Measurements from ENCODE around the gene PDIA6.
"Not testable (repeated sequence)": the region's sequence is repeated elsewhere in the genome, so short reads cannot be mapped to it uniquely, and the experiment has no call there.

Gene PDIA6

GRCh38 chr2:10832203-10832936, 19.8 kb upstream of the PDIA6 start:
- peak in 12 of 14 donors; percentile 15 to 82 (median 54) for DNase-seq

GRCh38 chr2:10831400-10831985, 18.9 kb upstream of the PDIA6 start:
- DNase-seq: no peak

DNA sequence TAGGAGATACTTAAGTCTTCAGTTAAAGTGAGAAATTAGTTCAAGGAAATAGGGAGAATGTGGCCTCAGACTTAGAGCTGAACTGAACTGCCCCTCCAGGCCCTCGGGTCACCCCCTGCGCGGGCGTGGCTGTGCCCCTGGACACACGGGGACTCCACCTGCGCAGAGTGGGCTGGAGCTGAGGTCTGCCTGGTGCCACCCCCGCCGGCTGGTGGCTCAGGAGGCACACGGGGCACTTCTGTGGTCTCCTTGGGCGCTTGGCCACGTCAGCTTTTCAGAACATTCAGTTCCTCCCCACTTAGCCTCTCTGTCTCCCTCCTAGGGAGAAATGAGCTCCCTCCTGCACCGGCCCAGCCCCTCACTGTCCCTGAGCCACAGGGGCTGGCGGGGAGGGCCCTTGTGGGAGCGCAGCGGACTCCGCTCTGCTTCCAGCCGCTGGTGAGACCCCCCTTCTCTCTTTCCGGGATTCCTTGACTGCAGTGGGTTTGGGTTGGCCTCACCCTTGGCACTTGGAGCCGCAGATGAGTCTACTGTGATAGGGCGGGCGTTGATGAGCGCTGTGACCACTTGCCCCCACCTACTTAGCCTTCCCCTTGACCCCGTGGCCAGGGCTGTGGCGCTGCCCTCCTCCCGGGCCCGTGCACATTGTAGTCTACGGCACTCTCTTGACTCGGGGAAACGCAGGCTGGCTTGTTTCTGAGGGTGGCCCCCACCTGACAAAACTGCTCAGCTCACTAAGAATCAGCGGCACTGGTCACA, 18.2 kb upstream of the PDIA6 start:
- no peak for DNase-seq

DNA sequence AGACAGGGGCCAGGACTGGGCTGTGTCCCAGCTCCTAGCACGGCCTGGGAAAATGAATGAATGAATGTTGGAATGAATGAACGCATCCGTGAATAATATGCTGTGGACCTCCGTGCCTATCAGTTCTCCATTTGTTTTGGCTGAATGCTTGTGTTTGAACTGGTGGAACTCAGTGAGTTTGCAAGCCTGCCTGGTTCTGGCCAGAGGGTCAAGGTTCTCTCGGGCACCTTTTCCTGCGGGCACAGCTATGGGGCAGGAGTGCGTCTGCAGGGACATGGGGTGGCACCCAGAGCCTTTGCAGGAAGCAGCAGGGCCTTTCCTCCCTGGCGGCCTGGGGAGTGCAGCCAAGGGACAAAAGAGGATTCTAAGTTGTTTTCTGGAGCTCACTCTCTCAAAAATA, 17.6 kb upstream of the PDIA6 start:
- no peak for DNase-seq

- DNase-seq: no peak
Measured at GRCh38 chr2:10829299-10829698, 16.7 kb upstream of the PDIA6 start.

- DNase-seq: no peak
Measured at GRCh38 chr2:10828346-10828745, 15.8 kb upstream of the PDIA6 start.

DNA sequence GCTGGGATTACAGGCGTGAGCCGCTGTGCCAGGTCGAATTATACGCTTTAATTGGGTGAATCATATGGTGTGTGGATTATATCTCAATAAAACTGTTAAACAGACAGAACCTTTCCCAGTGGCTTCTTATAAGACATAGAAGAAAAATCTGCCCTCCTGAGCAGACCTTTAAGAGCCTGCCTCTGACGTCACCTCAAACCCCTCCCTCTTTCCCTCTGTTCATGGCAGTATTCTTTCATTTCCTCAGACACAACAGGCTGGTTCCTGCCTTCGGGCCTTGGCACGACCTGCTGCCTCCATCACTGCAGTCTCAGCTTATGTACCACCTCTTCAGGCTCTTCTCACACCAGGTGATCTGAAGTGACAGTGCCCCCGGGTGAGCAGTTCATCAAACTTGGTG, 14.0 kb upstream of the PDIA6 start:
- DNase-seq: no peak

GRCh38 chr2:10826026-10826425, 13.4 kb upstream of the PDIA6 start:
- no peak for DNase-seq

- DNase-seq: no peak
Measured at GRCh38 chr2:10824191-10824590, 11.6 kb upstream of the PDIA6 start.

- no peak for DNase-seq
Measured at GRCh38 chr2:10820978-10821695, 8.6 kb upstream of the PDIA6 start.

- no peak for DNase-seq
Measured at GRCh38 chr2:10820562-10820961, 8.0 kb upstream of the PDIA6 start.

DNA sequence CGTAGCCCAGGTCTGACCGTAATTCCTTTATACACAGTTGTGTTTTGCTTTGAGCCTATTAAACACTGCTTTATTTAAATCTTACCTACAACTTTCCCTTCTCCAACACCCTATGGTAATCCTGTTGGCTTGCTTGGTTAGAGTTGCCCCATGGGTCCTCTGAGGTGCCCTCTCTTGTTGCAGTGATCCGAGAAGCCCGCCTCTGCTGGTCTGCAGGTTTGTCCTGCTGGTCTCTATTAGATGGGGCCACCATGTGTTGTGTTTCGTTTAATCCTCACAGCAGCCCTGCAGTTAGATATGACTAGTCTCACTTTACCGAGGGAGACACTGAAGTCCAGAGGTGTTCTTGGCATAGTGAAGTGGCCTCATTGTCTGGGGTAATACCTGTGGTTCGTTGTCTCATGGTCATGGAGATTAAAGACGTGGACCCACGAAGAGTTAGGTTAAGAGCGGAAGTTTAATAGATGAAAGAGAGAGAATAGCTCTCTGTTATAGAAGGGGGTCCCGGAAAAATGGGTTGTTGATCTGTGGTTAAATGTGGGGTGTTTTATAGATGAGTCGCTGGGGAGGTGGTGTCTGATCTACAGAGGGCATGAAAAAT, 7.2 kb upstream of the PDIA6 start:
- no peak for DNase-seq

- no peak for DNase-seq
Measured at GRCh38 chr2:10818984-10819383, 6.4 kb upstream of the PDIA6 start.

DNA sequence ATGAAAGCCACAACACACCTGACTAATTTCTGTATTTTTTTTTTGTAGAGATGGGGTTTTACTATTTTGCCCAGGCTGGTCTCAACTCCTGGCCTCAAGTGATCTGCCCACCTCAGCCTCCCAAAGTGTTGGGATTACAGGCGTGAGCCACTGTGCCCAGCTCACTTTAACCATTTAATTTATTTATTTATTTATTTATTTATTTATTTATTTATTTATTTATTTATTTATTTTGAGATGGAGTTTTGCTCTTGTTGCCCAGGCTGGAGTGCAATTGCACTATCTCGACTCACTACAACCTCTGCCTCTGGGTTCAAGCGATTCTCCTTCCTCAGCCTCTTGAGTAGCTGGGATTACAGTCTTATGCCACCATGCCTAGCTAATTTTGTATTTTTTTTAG, 5.7 kb upstream of the PDIA6 start:
- DNase-seq: not testable (repeated sequence)

DNA sequence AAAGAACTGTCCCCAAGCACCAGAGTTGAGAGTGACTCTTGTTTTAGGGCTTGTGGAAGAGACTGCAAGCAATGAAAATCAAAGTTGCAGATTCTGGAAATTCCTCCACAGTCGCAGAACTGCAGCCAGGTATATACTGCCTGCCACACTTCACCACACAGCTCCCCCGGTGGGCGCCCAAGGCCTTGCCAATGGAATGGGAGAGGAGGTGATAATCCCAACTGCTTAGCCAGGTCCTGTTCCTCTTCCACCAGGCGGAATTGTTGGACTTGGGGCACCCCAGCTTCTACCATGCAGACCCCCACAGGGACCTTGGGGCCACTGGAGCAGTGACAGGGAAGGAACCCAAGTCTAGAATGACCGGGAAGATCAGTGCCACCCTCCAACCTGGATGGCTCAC, 4.8 kb upstream of the PDIA6 start:
- no peak for DNase-seq

DNA sequence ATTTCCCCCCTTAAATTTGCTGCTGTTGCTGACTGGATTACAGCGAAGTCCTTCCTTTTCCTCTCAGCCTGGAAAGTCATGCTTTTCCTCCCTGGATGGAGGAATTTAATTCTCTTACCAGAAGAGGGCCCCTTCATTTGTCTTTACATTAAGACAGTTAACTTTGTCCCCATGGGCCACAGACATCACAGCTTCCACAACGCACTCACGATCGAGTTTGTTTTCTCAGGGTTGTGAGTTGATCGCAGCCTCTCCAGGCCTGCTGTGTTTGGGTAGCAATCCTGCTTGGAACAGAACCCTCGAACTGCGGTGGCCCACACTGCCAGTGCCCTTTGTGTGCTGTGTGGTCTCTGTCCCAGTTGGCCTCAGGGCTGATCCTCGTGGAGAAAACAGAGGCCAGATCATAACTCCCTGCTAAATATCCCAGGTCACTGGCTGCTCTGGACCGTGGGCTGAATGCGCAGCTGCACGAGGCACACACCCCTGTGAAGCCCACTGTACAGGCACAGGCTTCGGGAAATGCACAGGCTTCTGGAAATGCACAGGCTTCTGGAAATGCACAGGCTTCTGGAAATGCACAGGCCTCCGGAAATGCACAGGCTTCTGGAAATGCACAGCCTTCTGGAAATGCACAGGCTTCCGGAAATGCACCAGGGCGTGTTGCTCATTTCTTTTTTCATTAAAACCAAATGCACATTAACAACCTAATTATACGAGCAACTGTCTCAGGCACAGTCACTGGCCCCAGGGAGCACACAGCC, 2.2 kb upstream of the PDIA6 start:
- DNase-seq: no peak

GRCh38 chr2:10814142-10814541, 1.6 kb upstream of the PDIA6 start:
- DNase-seq: no peak

DNA sequence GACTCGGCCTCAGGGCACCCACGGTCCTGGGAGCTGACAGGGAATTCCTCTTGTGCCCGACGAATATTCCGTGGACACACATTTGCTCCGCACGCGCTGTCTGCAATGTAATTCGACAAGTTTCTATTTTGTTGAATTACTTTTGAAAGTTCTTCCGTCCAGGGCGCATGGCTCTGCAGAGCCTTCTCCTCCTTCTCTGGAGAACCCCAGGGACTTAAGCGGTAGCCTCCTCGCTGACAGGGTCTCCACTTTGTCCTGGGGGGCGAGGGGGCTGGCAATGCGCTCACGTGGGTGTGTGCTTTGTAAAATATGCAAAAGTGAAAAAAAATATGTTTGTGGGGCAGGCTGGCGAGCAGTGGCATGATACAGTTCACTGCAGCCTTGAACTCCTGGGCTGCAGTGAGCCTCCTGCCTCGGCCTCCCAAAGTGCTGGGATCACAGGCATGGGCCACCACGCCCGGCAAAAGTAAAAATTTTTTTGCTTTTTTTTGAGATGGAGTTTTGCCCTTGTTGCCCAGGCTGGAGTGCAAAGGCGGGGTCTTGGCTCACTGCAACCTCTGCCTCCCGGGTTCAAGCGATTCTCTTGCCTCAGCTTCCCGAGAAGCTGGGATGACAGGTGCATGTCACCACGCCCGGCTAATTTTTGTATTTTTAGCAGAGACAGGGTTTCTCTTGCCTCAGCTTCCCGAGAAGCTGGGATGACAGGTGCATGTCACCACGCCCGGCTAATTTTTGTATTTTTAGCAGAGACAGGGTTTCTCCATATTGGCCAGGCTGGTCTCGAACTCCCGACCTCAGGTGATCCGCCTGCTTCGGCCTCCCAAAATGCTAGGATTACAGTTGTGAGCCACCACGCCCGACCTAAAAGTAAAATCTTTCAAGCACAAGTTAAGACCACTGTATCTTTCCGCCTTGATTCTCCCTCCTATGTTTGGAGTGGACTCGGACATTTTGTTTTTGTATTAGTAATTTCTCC, 866 bp upstream of the PDIA6 start:
- DNase-seq: not testable (repeated sequence)

DNA sequence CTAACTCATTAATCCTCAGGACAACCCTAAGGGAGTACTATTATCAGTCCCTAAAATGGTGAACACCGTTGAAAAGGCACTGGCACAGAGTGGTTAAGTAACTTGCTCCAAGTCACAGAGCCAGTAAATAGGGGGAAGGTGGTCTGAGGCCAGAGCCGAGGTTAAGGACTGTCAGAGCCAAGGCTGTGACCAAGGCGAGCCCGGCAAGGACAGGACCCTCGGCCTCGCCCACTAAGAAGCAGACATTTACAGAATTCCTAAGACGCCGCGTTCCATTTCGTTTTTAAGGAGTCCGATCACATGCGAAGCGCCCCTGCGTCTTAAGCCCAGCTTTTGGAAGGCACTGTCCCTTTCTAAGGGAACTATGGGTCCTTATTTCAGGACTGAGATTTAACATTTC, 1.1 kb downstream of the PDIA6 start:
- DNase-seq: no peak

Data from C1 segment of cervical spinal cord (tissue), 14 donors.